Calu3 (cell line): ENCODE results near the gene DNAAF5. TPM values are rescaled to one million over a fixed set of nuclear protein-coding genes. Genes with fewer than 3 reads are reported as not detected.

Experiments used
- BruUV-seq: library from RNA; stranded (reverse); fragments of 400-500 nt; replicated peaks from 2 replicates; lab custom pipeline; 2021; lab: Mats Ljungman, UMichigan
- CTCF ChIA-PET: fragments of 300-600 bp; sonication (Branson Sonifier 250); formaldehyde crosslinking; loops from one replicate; lab custom pipeline; 2022; ENCODE audit warnings: antibody characterized with exemption; lab: Charles Lee
- DNase-seq: peaks from one replicate; pipeline ENCODE4 v3.0.0; 2022
- H3K27ac Mint-ChIP-seq: one replicate; pipeline ENCODE4 v1.8.0; 2022; ENCODE audit warnings: mixed read lengths; ENCODE audit not compliant: unreplicated experiment
- H3K27me3 Mint-ChIP-seq: one replicate; pipeline ENCODE4 v1.8.0; 2022; ENCODE audit warnings: mixed read lengths; ENCODE audit not compliant: unreplicated experiment
- H3K36me3 Mint-ChIP-seq: one replicate; pipeline ENCODE4 v1.8.0; 2022; ENCODE audit warnings: mild to moderate bottlenecking, moderate library complexity, mixed read lengths; ENCODE audit not compliant: insufficient read depth, unreplicated experiment
- H3K4me1 Mint-ChIP-seq: one replicate; pipeline ENCODE4 v1.8.0; 2022; ENCODE audit warnings: mild to moderate bottlenecking, low read depth, mixed read lengths; ENCODE audit not compliant: unreplicated experiment
- H3K4me3 Mint-ChIP-seq: one replicate; pipeline ENCODE4 v1.8.0; 2022; ENCODE audit warnings: mild to moderate bottlenecking, low read depth, moderate library complexity, mixed read lengths; ENCODE audit not compliant: unreplicated experiment
- H3K9me3 Mint-ChIP-seq: one replicate; pipeline ENCODE4 v1.8.0; 2022; ENCODE audit warnings: low read depth, mixed read lengths; ENCODE audit not compliant: unreplicated experiment
- intact Hi-C: fragments of 100-400 bp; cut with micrococcal nuclease; formaldehyde crosslinking; loops from one replicate; pipeline ENCODE4 v1.10.0; 2022; ENCODE audit not compliant: unreplicated experiment
- total RNA-seq: library from RNA; stranded (reverse); gene quantifications from 2 replicates; pipeline ENCODE4 v1.2.3, GENCODE V29; 2022
- TF ChIP-seq, protein P1 (sequence below): fragments of 200-600 bp; IDR thresholded peaks from one replicate; pipeline ENCODE4 v1.8.0; 2022; ENCODE audit warnings: antibody characterized with exemption; ENCODE audit not compliant: unreplicated experiment

The DNAAF5 gene
- total RNA-seq, 1 experiment from 2014 or later, result 57.2 TPM

GRCh38 chr7:781936-782529, 55.5 kb downstream of the DNAAF5 start:
- CTCF ChIA-PET, result no interaction called here
- no peak for DNase-seq
- no TSS peak for BruUV-seq
- intact Hi-C loops, result no loop called here
- H3K4me1 Mint-ChIP-seq, result no peaks in the 10 kb centered on the region
- peaks cover 66% of the 10 kb centered on the region for H3K36me3 Mint-ChIP-seq
- TF ChIP-seq, protein P1, sequence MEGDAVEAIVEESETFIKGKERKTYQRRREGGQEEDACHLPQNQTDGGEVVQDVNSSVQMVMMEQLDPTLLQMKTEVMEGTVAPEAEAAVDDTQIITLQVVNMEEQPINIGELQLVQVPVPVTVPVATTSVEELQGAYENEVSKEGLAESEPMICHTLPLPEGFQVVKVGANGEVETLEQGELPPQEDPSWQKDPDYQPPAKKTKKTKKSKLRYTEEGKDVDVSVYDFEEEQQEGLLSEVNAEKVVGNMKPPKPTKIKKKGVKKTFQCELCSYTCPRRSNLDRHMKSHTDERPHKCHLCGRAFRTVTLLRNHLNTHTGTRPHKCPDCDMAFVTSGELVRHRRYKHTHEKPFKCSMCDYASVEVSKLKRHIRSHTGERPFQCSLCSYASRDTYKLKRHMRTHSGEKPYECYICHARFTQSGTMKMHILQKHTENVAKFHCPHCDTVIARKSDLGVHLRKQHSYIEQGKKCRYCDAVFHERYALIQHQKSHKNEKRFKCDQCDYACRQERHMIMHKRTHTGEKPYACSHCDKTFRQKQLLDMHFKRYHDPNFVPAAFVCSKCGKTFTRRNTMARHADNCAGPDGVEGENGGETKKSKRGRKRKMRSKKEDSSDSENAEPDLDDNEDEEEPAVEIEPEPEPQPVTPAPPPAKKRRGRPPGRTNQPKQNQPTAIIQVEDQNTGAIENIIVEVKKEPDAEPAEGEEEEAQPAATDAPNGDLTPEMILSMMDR, result no peak
- H3K27ac Mint-ChIP-seq, result no peak overlapping the region
- H3K4me3 Mint-ChIP-seq, result no peak overlapping the region
- no peaks in the 10 kb centered on the region for H3K27me3 Mint-ChIP-seq
- no peaks in the 10 kb centered on the region for H3K9me3 Mint-ChIP-seq

DNA sequence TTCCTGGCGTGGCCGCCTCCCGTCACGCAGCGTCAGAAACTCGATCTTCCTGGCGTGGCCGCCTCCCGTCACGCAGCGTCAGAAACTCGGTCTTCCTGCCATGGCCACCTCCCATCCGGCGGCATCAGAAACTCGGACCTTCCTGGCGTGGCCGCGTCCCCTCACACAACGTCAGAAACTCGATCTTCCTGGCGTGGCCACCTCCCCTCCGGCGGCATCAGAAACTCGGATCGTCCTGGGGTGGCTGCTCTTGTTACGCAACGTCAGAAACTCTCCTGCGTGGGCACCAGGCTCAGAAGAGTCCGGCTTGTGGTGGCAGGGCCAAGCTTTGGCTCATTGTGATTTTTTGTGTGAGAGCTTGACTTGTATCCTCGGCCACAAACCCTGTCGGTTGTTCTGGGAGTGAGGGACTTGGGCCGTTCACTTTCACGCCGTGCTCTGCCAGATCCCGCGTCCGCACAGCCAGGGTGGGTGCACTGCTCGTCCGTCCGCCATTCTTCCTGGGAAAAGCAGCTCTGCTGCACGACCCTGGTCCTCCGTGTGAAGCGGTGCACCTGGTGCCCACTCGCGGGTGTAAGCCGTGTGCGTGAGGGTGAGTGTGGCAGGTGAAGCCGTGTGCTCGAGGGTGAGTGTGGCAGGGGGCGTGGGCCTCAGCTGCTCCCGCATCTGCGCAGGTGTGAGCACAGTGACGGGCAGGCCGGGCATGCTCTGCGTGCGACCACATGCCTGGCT, 56.4 kb downstream of the DNAAF5 start:
- CTCF ChIA-PET, result no interaction called here
- Mint-ChIP-seq H3K27me3 (no peaks in the 10 kb centered on the region), H3K4me3 (no peak overlapping the region), H3K27ac (no peak overlapping the region), H3K4me1 (no peaks in the 10 kb centered on the region), H3K36me3 (peaks cover 73% of the 10 kb centered on the region), H3K9me3 (no peaks in the 10 kb centered on the region)
- DNase-seq, result no peak
- BruUV-seq, result no TSS peak
- intact Hi-C loops, result no loop called here
- TF ChIP-seq, protein P1, result no peak

GRCh38 chr7:783556-784490, 57.3 kb downstream of the DNAAF5 start:
- Mint-ChIP-seq H3K9me3 (peaks cover 2% of the 10 kb centered on the region), H3K36me3 (peaks cover 82% of the 10 kb centered on the region), H3K27ac (no peak overlapping the region), H3K4me3 (no peak overlapping the region), H3K27me3 (no peaks in the 10 kb centered on the region), H3K4me1 (no peaks in the 10 kb centered on the region)
- TF ChIP-seq, protein P1, result no peak
- CTCF ChIA-PET, result no interaction called here
- DNase-seq, result no peak
- intact Hi-C loops, result no loop called here
- BruUV-seq, result no TSS peak

DNA sequence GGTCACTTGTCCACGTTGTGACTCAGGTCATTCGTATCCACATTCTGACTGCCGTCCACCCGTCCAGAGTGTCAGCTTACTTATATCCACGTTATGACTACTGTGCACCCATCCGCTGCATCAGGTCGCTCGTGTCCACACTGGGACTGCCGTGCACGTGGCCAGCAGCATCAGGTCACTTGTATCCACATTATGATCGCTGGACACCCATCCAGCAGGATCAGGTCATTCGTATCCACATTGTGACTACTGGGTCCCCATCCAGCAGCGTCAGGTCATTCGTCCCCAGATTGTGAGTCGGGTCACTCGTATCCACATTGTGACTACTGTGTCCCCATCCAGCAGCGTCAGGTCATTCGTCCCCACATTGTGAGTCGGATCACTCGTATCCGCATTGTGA, 58.5 kb downstream of the DNAAF5 start:
- CTCF ChIA-PET, result no interaction called here
- TF ChIP-seq, protein P1, result no peak
- peaks cover 89% of the 10 kb centered on the region for H3K36me3 Mint-ChIP-seq
- intact Hi-C loops, result loop anchor here (5.0 kb wide), 1 partner anchor 463 kb away; no protein-coding TSS in a partner anchor
- H3K9me3 Mint-ChIP-seq, result peaks cover 2% of the 10 kb centered on the region
- H3K27me3 Mint-ChIP-seq, result no peaks in the 10 kb centered on the region
- no peaks in the 10 kb centered on the region for H3K4me1 Mint-ChIP-seq
- no TSS peak for BruUV-seq
- H3K27ac Mint-ChIP-seq, result no peak overlapping the region
- DNase-seq, result no peak
- no peak overlapping the region for H3K4me3 Mint-ChIP-seq
